Trophoblast cell (in vitro differentiated cells and primary cell): ENCODE results near the gene CENPM.
A peak's percentile ranks its signal among the peaks of the same experiment; 100 is the strongest.

Experiments used
- DNase-seq, 2 donors: peaks; one replicate each; pipeline ENCODE4 v3.0.0-alpha.2; 2016
- H2AFZ ChIP-seq: 2 replicates; pipeline ENCODE4 v1.6.1; 2013; ENCODE audit warnings: low read length, moderate library complexity, mild to moderate bottlenecking; ENCODE audit not compliant: insufficient read depth, poor library complexity
- H2AK5ac ChIP-seq: 2 replicates; pipeline ENCODE4 v1.6.1; 2013; ENCODE audit warnings: mild to moderate bottlenecking, low read length
- H2BK120ac ChIP-seq: 2 replicates; pipeline ENCODE4 v1.6.1; 2013; ENCODE audit warnings: low read length, mild to moderate bottlenecking, moderate library complexity; ENCODE audit not compliant: insufficient read depth, poor library complexity
- H2BK12ac ChIP-seq: 2 replicates; pipeline ENCODE4 v1.6.1; 2013; ENCODE audit warnings: mild to moderate bottlenecking, low read length, moderate library complexity
- H2BK5ac ChIP-seq: 2 replicates; pipeline ENCODE4 v1.6.1; 2013; ENCODE audit warnings: low read length, low read depth, moderate library complexity, mild to moderate bottlenecking; ENCODE audit not compliant: poor library complexity
- H3K14ac ChIP-seq: 2 replicates; pipeline ENCODE4 v1.6.1; 2013; ENCODE audit warnings: mild to moderate bottlenecking, low read length
- H3K18ac ChIP-seq: 2 replicates; pipeline ENCODE4 v1.6.1; 2013; ENCODE audit warnings: mild to moderate bottlenecking, low read length
- H3K23ac ChIP-seq: 2 replicates; pipeline ENCODE4 v1.6.1; 2013; ENCODE audit warnings: low read length
- H3K27ac ChIP-seq: 2 replicates; pipeline ENCODE4 v1.5.1; 2013; ENCODE audit warnings: low read depth, mild to moderate bottlenecking, inconsistent platforms, low read length, moderate library complexity
- H3K27me3 ChIP-seq: 2 replicates; pipeline ENCODE4 v1.6.1; 2013; ENCODE audit warnings: inconsistent platforms, mild to moderate bottlenecking, low read length, moderate library complexity; ENCODE audit not compliant: insufficient read depth
- H3K36me3 ChIP-seq, 2 experiments: 1 replicate in 1 of 2; 2 replicates in 1 of 2; pipeline ENCODE4 v1.6.1; 2013; ENCODE audit warnings: low read length in 2 of 2, mild to moderate bottlenecking in 2 of 2, moderate library complexity in 1 of 2; ENCODE audit not compliant: insufficient read depth in 2 of 2, control insufficient read depth in 1 of 2
- H3K4ac ChIP-seq: 2 replicates; pipeline ENCODE4 v1.6.1; 2013; ENCODE audit warnings: low read depth, mild to moderate bottlenecking, low read length, moderate library complexity
- H3K4me1 ChIP-seq, 2 experiments: 1 replicate in 1 of 2; 2 replicates in 1 of 2; pipeline ENCODE4 v1.6.1; 2013; ENCODE audit warnings: low read length in 2 of 2, mild to moderate bottlenecking in 2 of 2, moderate library complexity in 1 of 2; ENCODE audit not compliant: insufficient read depth in 2 of 2, control insufficient read depth in 1 of 2
- H3K4me2 ChIP-seq: 2 replicates; pipeline ENCODE4 v1.6.1; 2013; ENCODE audit warnings: inconsistent platforms, mild to moderate bottlenecking, low read length, moderate library complexity
- H3K4me3 ChIP-seq: 2 replicates; pipeline ENCODE4 v1.5.1; 2013; ENCODE audit warnings: mild to moderate bottlenecking, low read depth, low read length, inconsistent platforms
- H3K79me1 ChIP-seq: one replicate; pipeline ENCODE4 v1.6.1; 2013; ENCODE audit warnings: low read length
- H3K79me2 ChIP-seq: 2 replicates; pipeline ENCODE4 v1.6.1; 2013; ENCODE audit warnings: low read length, mild to moderate bottlenecking; ENCODE audit not compliant: control insufficient read depth, insufficient read depth, poor library complexity
- H3K9ac ChIP-seq: 2 replicates; pipeline ENCODE4 v1.6.1; 2013; ENCODE audit warnings: mild to moderate bottlenecking, low read length
- H3K9me3 ChIP-seq: 2 replicates; pipeline ENCODE4 v1.6.1; 2013; ENCODE audit warnings: low read depth, mild to moderate bottlenecking, control low read depth, inconsistent platforms, low read length; ENCODE audit not compliant: insufficient read depth
- H4K12ac ChIP-seq: 2 replicates; pipeline ENCODE4 v1.6.1; 2013; ENCODE audit warnings: low read depth, mild to moderate bottlenecking, low read length, moderate library complexity
- H4K8ac ChIP-seq: 2 replicates; pipeline ENCODE4 v1.6.1; 2013; ENCODE audit warnings: low read depth, mild to moderate bottlenecking, low read length, moderate library complexity
- H4K91ac ChIP-seq: one replicate; pipeline ENCODE4 v1.6.1; 2013; ENCODE audit warnings: low read depth, mild to moderate bottlenecking, low read length, moderate library complexity
- WGBS: extraction: QIAGEN DNeasy Blood & Tissue Kit; methylation state at CpG from one replicate; pipeline ENCODE4 v1.1.7; 2013; ENCODE audit warnings: missing lambda C conversion rate; ENCODE audit not compliant: insufficient read length, insufficient coverage; ENCODE audit errors: extremely low coverage; 5-methylcytosine and 5-hydroxymethylcytosine counted together

CENPM gene

GRCh38 chr22:41922940-41923594 lies 23.9 kb downstream of the CENPM start:
- peaks cover 2% of the 10 kb centered on the region for H3K79me2 ChIP-seq
- no peak overlapping the region for H2BK12ac ChIP-seq
- no peak overlapping the region for H3K4me3 ChIP-seq
- H4K8ac ChIP-seq, result no peak overlapping the region
- no peak overlapping the region for H3K4ac ChIP-seq
- H4K12ac ChIP-seq, result no peak overlapping the region
- H3K23ac ChIP-seq, result no peak overlapping the region
- peaks cover 23% of the 10 kb centered on the region for H3K27me3 ChIP-seq
- no peak for DNase-seq
- no peak overlapping the region for H3K18ac ChIP-seq
- H3K79me1 ChIP-seq, result peaks cover 3% of the 10 kb centered on the region
- no peak overlapping the region for H2AFZ ChIP-seq
- no peak overlapping the region for H3K14ac ChIP-seq
- H2BK120ac ChIP-seq, result no peak overlapping the region
- H2BK5ac ChIP-seq, result no peak overlapping the region
- no CpG with 5 or more reads among the region's 4 CpGs for WGBS
- no peak overlapping the region for H2AK5ac ChIP-seq
- no peak overlapping the region for H3K27ac ChIP-seq
- peaks cover 2% of the 10 kb centered on the region for H3K9me3 ChIP-seq
- H3K4me2 ChIP-seq, result no peak overlapping the region
- H3K4me1 ChIP-seq, result peaks cover 9 to 13% of the 10 kb centered on the region in 2 experiments
- H3K9ac ChIP-seq, result no peak overlapping the region
- H4K91ac ChIP-seq, result no peak overlapping the region
- H3K36me3 ChIP-seq, result no peaks in the 10 kb centered on the region

- H3K4ac ChIP-seq, result no peak overlapping the region
- no peak overlapping the region for H3K4me3 ChIP-seq
- no peak overlapping the region for H3K18ac ChIP-seq
- H3K23ac ChIP-seq, result no peak overlapping the region
- no peak overlapping the region for H3K27ac ChIP-seq
- H2AK5ac ChIP-seq, result no peak overlapping the region
- H2BK5ac ChIP-seq, result no peak overlapping the region
- no peak overlapping the region for H3K4me2 ChIP-seq
- no peak for DNase-seq
- H2BK12ac ChIP-seq, result no peak overlapping the region
- no peak overlapping the region for H4K8ac ChIP-seq
- H3K4me1 ChIP-seq, result peaks cover 9 to 13% of the 10 kb centered on the region in 2 experiments
- H3K36me3 ChIP-seq, result no peaks in the 10 kb centered on the region
- H3K9me3 ChIP-seq, result peaks cover 2% of the 10 kb centered on the region
- peaks cover 28% of the 10 kb centered on the region for H3K27me3 ChIP-seq
- no peak overlapping the region for H2AFZ ChIP-seq
- H3K79me1 ChIP-seq, result peaks cover 3% of the 10 kb centered on the region
- H3K14ac ChIP-seq, result no peak overlapping the region
- no peak overlapping the region for H2BK120ac ChIP-seq
- peaks cover 2% of the 10 kb centered on the region for H3K79me2 ChIP-seq
- H4K12ac ChIP-seq, result no peak overlapping the region
- no peak overlapping the region for H3K9ac ChIP-seq
- WGBS, result no CpG with 5 or more reads among the region's 5 CpGs
- no peak overlapping the region for H4K91ac ChIP-seq
These were observed 24.6 kb downstream of the CENPM start for GRCh38 chr22:41922328-41922727.

GRCh38 chr22:41920271-41920976 lies 26.5 kb downstream of the CENPM start:
- H3K4me1 ChIP-seq, result peaks cover 7% of the 10 kb centered on the region in 2 experiments
- WGBS, result no CpG with 5 or more reads among the region's 21 CpGs

GRCh38 chr22:41919357-41920224 lies 27.4 kb downstream of the CENPM start:
- H2AFZ ChIP-seq, result peak overlapping the region; percentile 43

More at GRCh38 chr22:41920271-41920976, 26.5 kb downstream of the CENPM start:
- Histone ChIP-seq H3K79me1 (no peaks in the 10 kb centered on the region), H3K18ac (no peak overlapping the region), H3K36me3 (no peaks in the 10 kb centered on the region), H3K27me3 (peaks cover 32% of the 10 kb centered on the region), H2BK12ac (no peak overlapping the region), H3K4me3 (no peak overlapping the region), H3K4ac (no peak overlapping the region), H4K8ac (no peak overlapping the region), H2BK120ac (no peak overlapping the region), H3K4me2 (peak overlapping the region; percentile 21), H2AFZ (no peak overlapping the region), H4K12ac (no peak overlapping the region), H2AK5ac (no peak overlapping the region), H4K91ac (no peak overlapping the region), H3K79me2 (no peaks in the 10 kb centered on the region), H3K14ac (no peak overlapping the region), H3K27ac (no peak overlapping the region), H2BK5ac (no peak overlapping the region), H3K9me3 (peaks cover under 1% of the 10 kb centered on the region), H3K9ac (no peak overlapping the region), H3K23ac (no peak overlapping the region)
- no peak for DNase-seq

More at GRCh38 chr22:41919357-41920224, 27.4 kb downstream of the CENPM start:
- no CpG with 5 or more reads among the region's 62 CpGs for WGBS
- no peak overlapping the region for H3K9ac ChIP-seq
- H3K27ac ChIP-seq, result no peak overlapping the region
- no peak overlapping the region for H3K14ac ChIP-seq
- no peak overlapping the region for H2AK5ac ChIP-seq
- no peak overlapping the region for H4K91ac ChIP-seq
- H3K79me2 ChIP-seq, result no peaks in the 10 kb centered on the region
- no peaks in the 10 kb centered on the region for H3K79me1 ChIP-seq
- H3K4me2 ChIP-seq, result peak overlapping the region; percentile 91
- no peak overlapping the region for H3K23ac ChIP-seq
- H2BK5ac ChIP-seq, result no peak overlapping the region
- no peak overlapping the region for H4K8ac ChIP-seq
- peak overlapping the region; percentile 42 for H3K4me3 ChIP-seq
- peaks cover 7% of the 10 kb centered on the region in 2 experiments for H3K4me1 ChIP-seq
- H4K12ac ChIP-seq, result no peak overlapping the region
- H3K4ac ChIP-seq, result no peak overlapping the region
- no peaks in the 10 kb centered on the region for H3K36me3 ChIP-seq
- no peak overlapping the region for H2BK12ac ChIP-seq
- H3K18ac ChIP-seq, result no peak overlapping the region
- H3K27me3 ChIP-seq, result peaks cover 35% of the 10 kb centered on the region
- peaks cover 4% of the 10 kb centered on the region for H3K9me3 ChIP-seq
- H2BK120ac ChIP-seq, result no peak overlapping the region
- peak in 1 of 2 donors; percentile 17 for DNase-seq
